ENCODE measurements around the gene FAM131C. TPM values are rescaled to one million over a fixed set of nuclear protein-coding genes. Genes with fewer than 3 reads are reported as not detected.

Gene FAM131C
- total and polyA plus RNA-seq, 2 experiments from 2014 or later: 0.71 to 1.3 TPM

- TF ChIP-seq REST (IDR thresholded peaks at IDR 0.05; ENCODE audit: unreplicated experiment): no peak
Measured at GRCh38 chr1:16018308-16018707, 55.1 kb downstream of the FAM131C start (continued).

DNA sequence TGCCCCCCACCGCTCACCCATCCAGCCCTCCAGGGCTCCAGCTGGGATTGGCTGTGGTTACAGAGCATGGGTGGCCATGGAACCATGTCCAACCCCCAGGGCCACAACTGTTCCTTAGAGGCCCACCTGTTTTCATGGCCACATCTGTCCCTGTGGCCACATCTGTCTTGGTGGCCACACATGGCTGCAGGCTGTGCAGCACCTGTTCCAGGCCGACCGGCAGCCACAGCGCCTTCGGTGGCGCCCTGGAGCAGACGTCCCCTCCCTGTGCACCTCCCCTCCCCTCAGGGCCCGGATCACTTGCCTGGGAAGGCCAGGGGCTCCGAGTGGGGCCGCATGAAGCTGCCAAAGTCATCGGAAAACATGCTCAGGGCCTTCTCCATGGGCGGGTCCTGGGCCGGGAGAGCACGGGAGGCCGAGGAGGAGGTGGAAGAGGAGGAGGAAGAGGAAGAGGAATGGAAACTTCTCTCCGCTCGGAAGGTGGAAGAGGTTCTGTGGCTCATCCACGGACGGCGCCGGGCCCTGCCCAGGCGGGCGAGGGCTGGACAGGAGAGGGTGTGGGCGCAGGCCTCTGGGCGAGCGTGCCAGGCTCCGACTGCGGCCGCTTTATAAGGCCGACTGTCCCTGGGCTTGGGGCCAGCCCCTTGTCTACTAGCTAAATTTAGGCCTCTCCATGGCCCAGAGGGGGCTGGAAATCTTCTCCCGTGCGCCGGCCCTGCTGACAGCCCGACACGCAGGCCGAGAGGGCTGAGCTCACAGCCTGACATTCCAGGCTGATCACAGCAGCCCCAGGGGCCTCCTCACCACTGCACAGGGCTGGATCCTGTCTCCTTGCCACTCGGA lies 55.8 kb downstream of the FAM131C start, which contains the start of gene HSPB7:
HSPB7 (minus strand) TSS at position 583 of the 843 bp plus-strand sequence; CDS start at position 503, 80 bp downstream.
- ATAC-seq (peak; percentile 54), DNase-seq (ENCODE audit: low spot score) (peak; percentile 72)
- H3F3A ChIP-seq (replicated peaks; ENCODE audit: low read depth): no peaks in the 10 kb centered on the region
- H3K36me3 ChIP-seq (ENCODE audit: insufficient read depth): no peaks in the 10 kb centered on the region
- H3K27me3 ChIP-seq (ENCODE audit: insufficient read depth): no peaks in the 10 kb centered on the region
- no peaks in the 10 kb centered on the region for H3K9me2 ChIP-seq (ENCODE audit: insufficient read depth)
- peak within 1 kb of the TSS; percentile 74; the same call in 1 of the 2 replicates for H2AFZ ChIP-seq
- no peak within 1 kb of the TSS for H3K27ac ChIP-seq (ENCODE audit: low read depth)
- no peaks in the 10 kb centered on the region for H3K79me2 ChIP-seq (replicated peaks; ENCODE audit: insufficient read depth)
- H3K27me3 Mint-ChIP-seq (ENCODE audit: insufficient read depth, low read depth, poor library complexity): peaks cover 25% of the 10 kb centered on the region
- H3K4me2 ChIP-seq: peak within 1 kb of the TSS; percentile 64
- H4K20me1 ChIP-seq (replicated peaks; ENCODE audit: insufficient read depth): no peaks in the 10 kb centered on the region
- no peak within 1 kb of the TSS for H3K4me3 ChIP-seq
- peaks cover 32% of the 10 kb centered on the region for H3K4me1 ChIP-seq (ENCODE audit: insufficient read depth)
- no peaks in the 10 kb centered on the region for H3K36me3 Mint-ChIP-seq (ENCODE audit: low read depth)
- no peak within 1 kb of the TSS for H3K27ac Mint-ChIP-seq
- H3K9me3 Mint-ChIP-seq: no peaks in the 10 kb centered on the region
- peaks cover 58% of the 10 kb centered on the region for H3K4me1 Mint-ChIP-seq
- no peak within 1 kb of the TSS for H3K4me3 Mint-ChIP-seq
- TF ChIP-seq REST (IDR thresholded peaks at IDR 0.05; ENCODE audit: unreplicated experiment) (no peak), CTCF (conservative IDR thresholded peaks at IDR 0.05; ENCODE audit: low read depth in 2 of 2) (peak; percentile 17 to 47; a peak in 3 of 4 replicates), ETS1 (IDR thresholded peaks at IDR 0.05) (no peak), EZH2 (IDR thresholded peaks at IDR 0.05; ENCODE audit: low read depth, unreplicated experiment) (no peak), ZNF114 (CRISPR knock-in tag; IDR thresholded peaks at IDR 0.05) (no peak), POLR2AphosphoS5 (IDR thresholded peaks at IDR 0.05; ENCODE audit: low read depth) (no peak)

Measured in GM23338 (cell line).